HCT116 (cell line): ENCODE results near the gene GSPT1.

Source experiments
- CEBPB ChIP-seq: IDR thresholded peaks from 2 replicates; pipeline ENCODE4 v1.6.1; 2012; ENCODE audit warnings: low read depth
- ELF1 ChIP-seq: IDR thresholded peaks from 2 replicates; pipeline ENCODE4 v1.6.1; 2012; ENCODE audit warnings: low read depth, borderline replicate concordance
- EZH2 ChIP-seq: fragments of 200-600 bp; sonication (generic); IDR thresholded peaks from 2 replicates; pipeline ENCODE4 v1.6.1; 2017; ENCODE audit warnings: antibody characterized with exemption, mixed run types
- EZH2phosphoT487 ChIP-seq: fragments of 200-600 bp; IDR thresholded peaks from 2 replicates; pipeline ENCODE4 v1.6.1; 2018; ENCODE audit warnings: antibody characterized with exemption, borderline replicate concordance
- POLR2A ChIP-seq: IDR thresholded peaks from 2 replicates; pipeline ENCODE4 v1.7.0; 2011; ENCODE audit warnings: borderline replicate concordance; ENCODE audit not compliant: insufficient read depth, insufficient read length; ENCODE audit errors: extremely low read depth
- RAD21 ChIP-seq: IDR thresholded peaks from 2 replicates; pipeline ENCODE4 v1.6.1; 2012; ENCODE audit warnings: low read depth, mild to moderate bottlenecking
- TCF7L2 ChIP-seq: IDR thresholded peaks from 2 replicates; pipeline ENCODE4 v1.7.0; 2011; ENCODE audit warnings: borderline replicate concordance, inconsistent platforms; ENCODE audit not compliant: insufficient read depth, insufficient read length; ENCODE audit errors: extremely low read depth
- YY1 ChIP-seq: IDR thresholded peaks from 2 replicates; pipeline ENCODE4 v1.6.1; 2011; ENCODE audit warnings: low read length, low read depth, moderate library complexity, mild to moderate bottlenecking; ENCODE audit not compliant: insufficient replicate concordance; ENCODE audit errors: extremely low read depth
- ZFX ChIP-seq: fragments of 450-650 bp; IDR thresholded peaks from 2 replicates; pipeline ENCODE4 v1.6.1; 2017
- TF ChIP-seq, protein P1 (sequence below): IDR thresholded peaks from 2 replicates; pipeline ENCODE4 v1.6.1; 2012
- TF ChIP-seq, protein P2 (sequence below), 3 experiments: fragments of 200-600 bp in 1 of 3; sonication (generic) in 1 of 3; IDR thresholded peaks in 2 of 3; conservative IDR thresholded peaks in 1 of 3; 2 replicates each; pipeline ENCODE4 v1.5.1; 2012 to 2017; ENCODE audit warnings: low read depth in 2 of 3, low read length in 2 of 3, antibody characterized with exemption in 1 of 3, borderline replicate concordance in 1 of 3, control low read depth in 1 of 3, mild to moderate bottlenecking in 1 of 3, mixed read lengths in 1 of 3, mixed run types in 1 of 3, moderate library complexity in 1 of 3; ENCODE audit not compliant: insufficient read depth in 1 of 3
- TF ChIP-seq, protein P3 (sequence below): IDR thresholded peaks from 2 replicates; pipeline ENCODE4 v1.6.1; 2012
- TF ChIP-seq, protein P4 (sequence below): IDR thresholded peaks from 2 replicates; pipeline ENCODE4 v1.6.1; 2012; ENCODE audit warnings: low read depth

DNA sequence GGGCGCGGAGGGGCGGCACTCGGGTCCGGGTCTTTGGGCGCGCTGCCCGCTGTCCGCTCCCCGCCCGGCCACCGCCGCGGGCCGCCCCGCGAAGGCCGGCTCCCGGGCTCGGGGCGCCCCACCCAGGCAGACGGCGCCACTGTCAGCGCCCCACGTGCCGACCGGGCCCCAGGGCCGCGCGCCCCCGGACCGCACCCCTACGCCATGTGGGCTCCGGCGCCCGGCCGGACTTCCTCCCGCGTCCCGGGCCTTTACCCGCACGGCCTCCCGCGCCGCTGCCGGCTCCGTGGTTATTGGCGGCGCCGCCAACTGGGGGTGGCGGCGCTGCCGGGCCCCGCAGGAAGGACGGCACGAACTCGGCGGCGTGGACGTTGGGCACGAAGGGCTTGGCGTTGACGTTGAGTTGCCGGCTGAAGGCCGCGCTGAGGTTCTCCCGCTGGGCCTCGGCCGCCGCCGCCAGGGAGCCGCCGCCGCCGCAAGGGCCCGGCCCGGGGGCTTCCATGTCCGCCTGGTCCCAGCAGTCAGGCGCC is 577 bp downstream of the GSPT1 start:
- TF ChIP-seq, protein P1, sequence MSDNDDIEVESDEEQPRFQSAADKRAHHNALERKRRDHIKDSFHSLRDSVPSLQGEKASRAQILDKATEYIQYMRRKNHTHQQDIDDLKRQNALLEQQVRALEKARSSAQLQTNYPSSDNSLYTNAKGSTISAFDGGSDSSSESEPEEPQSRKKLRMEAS = no peak
- no peak for TF ChIP-seq RAD21
- TF ChIP-seq, protein P2, sequence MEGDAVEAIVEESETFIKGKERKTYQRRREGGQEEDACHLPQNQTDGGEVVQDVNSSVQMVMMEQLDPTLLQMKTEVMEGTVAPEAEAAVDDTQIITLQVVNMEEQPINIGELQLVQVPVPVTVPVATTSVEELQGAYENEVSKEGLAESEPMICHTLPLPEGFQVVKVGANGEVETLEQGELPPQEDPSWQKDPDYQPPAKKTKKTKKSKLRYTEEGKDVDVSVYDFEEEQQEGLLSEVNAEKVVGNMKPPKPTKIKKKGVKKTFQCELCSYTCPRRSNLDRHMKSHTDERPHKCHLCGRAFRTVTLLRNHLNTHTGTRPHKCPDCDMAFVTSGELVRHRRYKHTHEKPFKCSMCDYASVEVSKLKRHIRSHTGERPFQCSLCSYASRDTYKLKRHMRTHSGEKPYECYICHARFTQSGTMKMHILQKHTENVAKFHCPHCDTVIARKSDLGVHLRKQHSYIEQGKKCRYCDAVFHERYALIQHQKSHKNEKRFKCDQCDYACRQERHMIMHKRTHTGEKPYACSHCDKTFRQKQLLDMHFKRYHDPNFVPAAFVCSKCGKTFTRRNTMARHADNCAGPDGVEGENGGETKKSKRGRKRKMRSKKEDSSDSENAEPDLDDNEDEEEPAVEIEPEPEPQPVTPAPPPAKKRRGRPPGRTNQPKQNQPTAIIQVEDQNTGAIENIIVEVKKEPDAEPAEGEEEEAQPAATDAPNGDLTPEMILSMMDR (IDR thresholded peaks at IDR 0.05 in 2 of 3, conservative IDR thresholded peaks at IDR 0.05 in 1 of 3; ENCODE audit: borderline replicate concordance in 1 of 3, insufficient read depth in 1 of 3, low read depth in 2 of 3, low read length in 2 of 3) = no peak
- no peak for TF ChIP-seq POLR2A
- TF ChIP-seq ZFX = peak; percentile 98
- TF ChIP-seq EZH2 = no peak
- TF ChIP-seq, protein P3, sequence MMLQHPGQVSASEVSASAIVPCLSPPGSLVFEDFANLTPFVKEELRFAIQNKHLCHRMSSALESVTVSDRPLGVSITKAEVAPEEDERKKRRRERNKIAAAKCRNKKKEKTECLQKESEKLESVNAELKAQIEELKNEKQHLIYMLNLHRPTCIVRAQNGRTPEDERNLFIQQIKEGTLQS = no peak
- no peak for TF ChIP-seq EZH2phosphoT487
- TF ChIP-seq, protein P4, sequence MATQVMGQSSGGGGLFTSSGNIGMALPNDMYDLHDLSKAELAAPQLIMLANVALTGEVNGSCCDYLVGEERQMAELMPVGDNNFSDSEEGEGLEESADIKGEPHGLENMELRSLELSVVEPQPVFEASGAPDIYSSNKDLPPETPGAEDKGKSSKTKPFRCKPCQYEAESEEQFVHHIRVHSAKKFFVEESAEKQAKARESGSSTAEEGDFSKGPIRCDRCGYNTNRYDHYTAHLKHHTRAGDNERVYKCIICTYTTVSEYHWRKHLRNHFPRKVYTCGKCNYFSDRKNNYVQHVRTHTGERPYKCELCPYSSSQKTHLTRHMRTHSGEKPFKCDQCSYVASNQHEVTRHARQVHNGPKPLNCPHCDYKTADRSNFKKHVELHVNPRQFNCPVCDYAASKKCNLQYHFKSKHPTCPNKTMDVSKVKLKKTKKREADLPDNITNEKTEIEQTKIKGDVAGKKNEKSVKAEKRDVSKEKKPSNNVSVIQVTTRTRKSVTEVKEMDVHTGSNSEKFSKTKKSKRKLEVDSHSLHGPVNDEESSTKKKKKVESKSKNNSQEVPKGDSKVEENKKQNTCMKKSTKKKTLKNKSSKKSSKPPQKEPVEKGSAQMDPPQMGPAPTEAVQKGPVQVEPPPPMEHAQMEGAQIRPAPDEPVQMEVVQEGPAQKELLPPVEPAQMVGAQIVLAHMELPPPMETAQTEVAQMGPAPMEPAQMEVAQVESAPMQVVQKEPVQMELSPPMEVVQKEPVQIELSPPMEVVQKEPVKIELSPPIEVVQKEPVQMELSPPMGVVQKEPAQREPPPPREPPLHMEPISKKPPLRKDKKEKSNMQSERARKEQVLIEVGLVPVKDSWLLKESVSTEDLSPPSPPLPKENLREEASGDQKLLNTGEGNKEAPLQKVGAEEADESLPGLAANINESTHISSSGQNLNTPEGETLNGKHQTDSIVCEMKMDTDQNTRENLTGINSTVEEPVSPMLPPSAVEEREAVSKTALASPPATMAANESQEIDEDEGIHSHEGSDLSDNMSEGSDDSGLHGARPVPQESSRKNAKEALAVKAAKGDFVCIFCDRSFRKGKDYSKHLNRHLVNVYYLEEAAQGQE = no peak
- no peak for TF ChIP-seq YY1
- no peak for TF ChIP-seq ELF1
- no peak for TF ChIP-seq TCF7L2
- TF ChIP-seq CEBPB = no peak
